ENCODE results near the gene ABCB8. TPM values are rescaled to one million over a fixed set of nuclear protein-coding genes. Genes with fewer than 3 reads are reported as not detected.

Gene ABCB8
- 10 to 100 TPM; 51.2 to 53.3 TPM for total RNA-seq

- Mint-ChIP-seq H3K4me1 (peaks cover 31% of the 10 kb centered on the region), H3K36me3 (ENCODE audit: low read depth) (peaks cover 8% of the 10 kb centered on the region), H3K4me3 (peak within 1 kb of the TSS; percentile 95), H3K27ac (peak within 1 kb of the TSS; percentile 85), H3K9me3 (no peaks in the 10 kb centered on the region), H3K27me3 (no peaks in the 10 kb centered on the region)
- peak; percentile 99 for DNase-seq
- CTCF ChIA-PET, result interaction anchor here (0.7 to 2.1 kb wide), 27 partner anchors 10 to 141 kb away, joined by 3 to 38 read pairs (median 5); partner anchors contain the start of genes AGAP3 and FASTK
- POLR2A ChIA-PET, result interaction anchor here (1.3 to 2.0 kb wide), 11 partner anchors 10 to 61 kb away, joined by 3 to 50 read pairs (median 7); partner anchors contain the start of genes SLC4A2 and TMUB1
Measured at GRCh38 chr7:151028131-151028947, at the start of gene ABCB8. Gene ABCB8 (plus strand): TSS chr7:151028450. CDS start chr7:151028516, 66 bp downstream.

- Mint-ChIP-seq H3K4me3 (no peak overlapping the region), H3K27me3 (peaks cover 67% of the 10 kb centered on the region), H3K27ac (no peak overlapping the region), H3K36me3 (ENCODE audit: low read depth) (peaks cover 2% of the 10 kb centered on the region), H3K4me1 (peaks cover 17% of the 10 kb centered on the region), H3K9me3 (no peaks in the 10 kb centered on the region)
- ChIA-PET POLR2A (interaction anchor here (1.3 kb wide), 1 partner anchor 39 kb away, joined by 5 read pairs; no protein-coding TSS in a partner anchor), CTCF (interaction anchor here (0.6 to 1.7 kb wide), 7 partner anchors 11 to 133 kb away, joined by 3 to 6 read pairs (median 4); no protein-coding TSS in a partner anchor)
- DNase-seq, result no peak
Measured at GRCh38 chr7:150979713-150980390, 48.4 kb upstream of the ABCB8 start.

- CTCF ChIA-PET, result interaction anchor here (0.7 to 1.7 kb wide), 4 partner anchors 12 to 82 kb away, joined by 3 to 6 read pairs (median 3); no protein-coding TSS in a partner anchor
- H3K27ac Mint-ChIP-seq, result no peak overlapping the region
- no peak overlapping the region for H3K4me3 Mint-ChIP-seq
- peaks cover 69% of the 10 kb centered on the region for H3K27me3 Mint-ChIP-seq
- H3K9me3 Mint-ChIP-seq, result no peaks in the 10 kb centered on the region
- peaks cover 2% of the 10 kb centered on the region for H3K36me3 Mint-ChIP-seq (ENCODE audit: low read depth)
- POLR2A ChIA-PET, result interaction anchor here (0.9 to 1.3 kb wide), 2 partner anchors 28 to 38 kb away, joined by 3 to 5 read pairs; no protein-coding TSS in a partner anchor
- peaks cover 13% of the 10 kb centered on the region for H3K4me1 Mint-ChIP-seq
- DNase-seq, result no peak
Measured at GRCh38 chr7:150980663-150981062, 47.6 kb upstream of the ABCB8 start.

- ChIA-PET CTCF (interaction anchor here (1.4 kb wide), 1 partner anchor 18 kb away, joined by 4 read pairs; no protein-coding TSS in a partner anchor), POLR2A (no interaction called here)
- H3K36me3 Mint-ChIP-seq (ENCODE audit: low read depth), result peaks cover 2% of the 10 kb centered on the region
- H3K27me3 Mint-ChIP-seq, result peaks cover 69% of the 10 kb centered on the region
- no peaks in the 10 kb centered on the region for H3K9me3 Mint-ChIP-seq
- H3K4me3 Mint-ChIP-seq, result no peak overlapping the region
- no peak for DNase-seq
- peaks cover 17% of the 10 kb centered on the region for H3K4me1 Mint-ChIP-seq
- H3K27ac Mint-ChIP-seq, result no peak overlapping the region
Measured at GRCh38 chr7:150981644-150982043, 46.6 kb upstream of the ABCB8 start.

GRCh38 chr7:150982351-150982750 lies 45.9 kb upstream of the ABCB8 start:
- ChIA-PET POLR2A (no interaction called here), CTCF (interaction anchor here (1.4 kb wide), 1 partner anchor 19 kb away, joined by 4 read pairs; no protein-coding TSS in a partner anchor)
- H3K36me3 Mint-ChIP-seq (ENCODE audit: low read depth), result no peaks in the 10 kb centered on the region
- H3K27ac Mint-ChIP-seq, result no peak overlapping the region
- no peaks in the 10 kb centered on the region for H3K9me3 Mint-ChIP-seq
- no peak for DNase-seq
- no peak overlapping the region for H3K4me3 Mint-ChIP-seq
- peaks cover 11% of the 10 kb centered on the region for H3K4me1 Mint-ChIP-seq
- H3K27me3 Mint-ChIP-seq, result peaks cover 62% of the 10 kb centered on the region

- Mint-ChIP-seq H3K4me3 (no peak overlapping the region), H3K36me3 (ENCODE audit: low read depth) (no peaks in the 10 kb centered on the region), H3K9me3 (no peaks in the 10 kb centered on the region), H3K27ac (no peak overlapping the region), H3K4me1 (peaks cover 19% of the 10 kb centered on the region), H3K27me3 (peaks cover 58% of the 10 kb centered on the region)
- POLR2A ChIA-PET, result interaction anchor here (0.9 to 1.3 kb wide), 3 partner anchors 9 to 34 kb away, joined by 3 to 4 read pairs (median 4); no protein-coding TSS in a partner anchor
- CTCF ChIA-PET, result interaction anchor here (0.8 to 3.7 kb wide), 15 partner anchors 9 to 200 kb away, joined by 3 to 31 read pairs (median 8); no protein-coding TSS in a partner anchor
- peak; percentile 49 for DNase-seq
Measured at GRCh38 chr7:150983893-150984368, 44.3 kb upstream of the ABCB8 start.

- CTCF ChIA-PET, result interaction anchor here (0.8 to 3.7 kb wide), 22 partner anchors 8 to 207 kb away, joined by 3 to 31 read pairs (median 5); partner anchors contain the start of gene ABCB8
- no peak overlapping the region for H3K27ac Mint-ChIP-seq
- peaks cover 31% of the 10 kb centered on the region for H3K4me1 Mint-ChIP-seq
- peaks cover 12% of the 10 kb centered on the region for H3K36me3 Mint-ChIP-seq (ENCODE audit: low read depth)
- H3K27me3 Mint-ChIP-seq, result peaks cover 49% of the 10 kb centered on the region
- peaks cover 13% of the 10 kb centered on the region for H3K9me3 Mint-ChIP-seq
- POLR2A ChIA-PET, result interaction anchor here (0.6 to 0.9 kb wide), 2 partner anchors 23 to 25 kb away, joined by 3 read pairs; no protein-coding TSS in a partner anchor
- no peak overlapping the region for H3K4me3 Mint-ChIP-seq
- DNase-seq, result peak; percentile 65
Measured at GRCh38 chr7:150986099-150986512, 42.1 kb upstream of the ABCB8 start.

GRCh38 chr7:150986556-150986955 lies 41.7 kb upstream of the ABCB8 start:
- POLR2A ChIA-PET, result no interaction called here

GRCh38 chr7:150988230-150989226 lies 39.7 kb upstream of the ABCB8 start:
- peak overlapping the region; percentile 15 for H3K4me3 Mint-ChIP-seq
- CTCF ChIA-PET, result interaction anchor here (0.7 to 2.3 kb wide), 8 partner anchors 19 to 90 kb away, joined by 3 to 13 read pairs (median 10); no protein-coding TSS in a partner anchor
- H3K27me3 Mint-ChIP-seq, result peaks cover 27% of the 10 kb centered on the region
- peak overlapping the region; percentile 10 for H3K27ac Mint-ChIP-seq
- peak; percentile 74 for DNase-seq
- H3K36me3 Mint-ChIP-seq (ENCODE audit: low read depth), result peaks cover 15% of the 10 kb centered on the region
- H3K9me3 Mint-ChIP-seq, result peaks cover 17% of the 10 kb centered on the region
- H3K4me1 Mint-ChIP-seq, result peaks cover 36% of the 10 kb centered on the region
- POLR2A ChIA-PET, result interaction anchor here (1.4 kb wide), 1 partner anchor 22 kb away, joined by 6 read pairs; no protein-coding TSS in a partner anchor

More at GRCh38 chr7:150986556-150986955, 41.7 kb upstream of the ABCB8 start:
- Mint-ChIP-seq H3K4me1 (peaks cover 31% of the 10 kb centered on the region), H3K9me3 (peaks cover 17% of the 10 kb centered on the region), H3K27ac (no peak overlapping the region), H3K36me3 (ENCODE audit: low read depth) (peaks cover 15% of the 10 kb centered on the region), H3K4me3 (no peak overlapping the region), H3K27me3 (peaks cover 45% of the 10 kb centered on the region)
- no peak for DNase-seq
- CTCF ChIA-PET, result interaction anchor here (0.7 to 3.7 kb wide), 19 partner anchors 8 to 109 kb away, joined by 3 to 29 read pairs (median 5); partner anchors contain the start of gene ABCB8

GRCh38 chr7:150989456-150989855 lies 38.8 kb upstream of the ABCB8 start:
- ChIA-PET POLR2A (interaction anchor here (1.4 to 1.6 kb wide), 2 partner anchors 21 to 22 kb away, joined by 4 to 6 read pairs; no protein-coding TSS in a partner anchor), CTCF (interaction anchor here (0.7 to 2.3 kb wide), 11 partner anchors 17 to 91 kb away, joined by 3 to 13 read pairs (median 9); partner anchors contain the start of gene ABCB8)
- Mint-ChIP-seq H3K27me3 (peaks cover 23% of the 10 kb centered on the region), H3K27ac (no peak overlapping the region), H3K4me1 (peaks cover 44% of the 10 kb centered on the region), H3K9me3 (peaks cover 17% of the 10 kb centered on the region), H3K36me3 (ENCODE audit: low read depth) (peaks cover 15% of the 10 kb centered on the region), H3K4me3 (no peak overlapping the region)
- DNase-seq, result no peak

All from activated CD4-positive, alpha-beta memory T cell treated with anti-CD3 and anti-CD28 coated beads, Interleukin-2, amount 10 ng/mL, durations not matched to agents 7 days and 5 days (primary cell).